ENCODE data around the gene GFOD1. TPM values are rescaled to one million over a fixed set of nuclear protein-coding genes. Genes with fewer than 3 reads are reported as not detected.

Gene GFOD1
- total RNA-seq, 1 donor from 2014 or later = 20.2 TPM

GRCh38 chr6:13406781-13407180, 80.6 kb downstream of the GFOD1 start:
- Histone ChIP-seq H3K36me3 (no peaks in the 10 kb centered on the region), H3K4me1 (peaks cover 64% of the 10 kb centered on the region), H3K27me3 (ENCODE audit: low read depth) (no peaks in the 10 kb centered on the region), H3K4me3 (no peak overlapping the region), H3K9me3 (no peaks in the 10 kb centered on the region), H3K27ac (peak overlapping the region; percentile 42)
- no peak for DNase-seq
- intact Hi-C loops (cut with DNase I) = no loop called here
- TF ChIP-seq, protein P1, sequence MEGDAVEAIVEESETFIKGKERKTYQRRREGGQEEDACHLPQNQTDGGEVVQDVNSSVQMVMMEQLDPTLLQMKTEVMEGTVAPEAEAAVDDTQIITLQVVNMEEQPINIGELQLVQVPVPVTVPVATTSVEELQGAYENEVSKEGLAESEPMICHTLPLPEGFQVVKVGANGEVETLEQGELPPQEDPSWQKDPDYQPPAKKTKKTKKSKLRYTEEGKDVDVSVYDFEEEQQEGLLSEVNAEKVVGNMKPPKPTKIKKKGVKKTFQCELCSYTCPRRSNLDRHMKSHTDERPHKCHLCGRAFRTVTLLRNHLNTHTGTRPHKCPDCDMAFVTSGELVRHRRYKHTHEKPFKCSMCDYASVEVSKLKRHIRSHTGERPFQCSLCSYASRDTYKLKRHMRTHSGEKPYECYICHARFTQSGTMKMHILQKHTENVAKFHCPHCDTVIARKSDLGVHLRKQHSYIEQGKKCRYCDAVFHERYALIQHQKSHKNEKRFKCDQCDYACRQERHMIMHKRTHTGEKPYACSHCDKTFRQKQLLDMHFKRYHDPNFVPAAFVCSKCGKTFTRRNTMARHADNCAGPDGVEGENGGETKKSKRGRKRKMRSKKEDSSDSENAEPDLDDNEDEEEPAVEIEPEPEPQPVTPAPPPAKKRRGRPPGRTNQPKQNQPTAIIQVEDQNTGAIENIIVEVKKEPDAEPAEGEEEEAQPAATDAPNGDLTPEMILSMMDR (IDR thresholded peaks at IDR 0.05) = no peak
- peak; percentile 47 to 58 for ATAC-seq

GRCh38 chr6:13405961-13406477, 81.4 kb downstream of the GFOD1 start:
- TF ChIP-seq, protein P1 (IDR thresholded peaks at IDR 0.05) = no peak
- Histone ChIP-seq H3K27me3 (ENCODE audit: low read depth) (no peaks in the 10 kb centered on the region), H3K9me3 (no peaks in the 10 kb centered on the region), H3K4me3 (no peak overlapping the region), H3K36me3 (no peaks in the 10 kb centered on the region), H3K4me1 (peaks cover 57% of the 10 kb centered on the region), H3K27ac (peak overlapping the region; percentile 37)
- DNase-seq (no peak), ATAC-seq (peak; percentile 46 to 56)
- intact Hi-C loops (cut with DNase I) = no loop called here

DNA sequence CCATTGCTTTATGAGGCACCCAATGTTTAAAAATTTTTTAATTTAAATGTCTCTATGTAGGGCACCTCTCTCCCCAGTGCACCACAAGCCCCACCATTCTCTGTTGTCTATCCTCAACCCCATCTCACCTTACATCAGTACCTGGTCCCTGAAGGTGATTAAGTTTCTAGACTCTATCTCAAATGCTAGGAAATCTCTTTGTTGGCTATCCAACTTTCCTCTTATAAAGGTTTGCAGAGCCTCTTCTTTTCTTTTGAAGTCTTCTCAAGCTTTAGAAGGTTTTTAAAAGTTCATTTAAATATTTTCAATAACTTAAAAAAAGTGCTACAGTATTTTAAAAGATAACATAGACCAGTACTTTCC, 82.5 kb downstream of the GFOD1 start:
- Histone ChIP-seq H3K27me3 (ENCODE audit: low read depth) (no peaks in the 10 kb centered on the region), H3K4me1 (peaks cover 52% of the 10 kb centered on the region), H3K27ac (peak overlapping the region; percentile 64), H3K4me3 (no peak overlapping the region), H3K36me3 (no peaks in the 10 kb centered on the region), H3K9me3 (no peaks in the 10 kb centered on the region)
- intact Hi-C loops (cut with DNase I) = no loop called here
- ATAC-seq = no peak
- TF ChIP-seq, protein P1 (IDR thresholded peaks at IDR 0.05) = no peak
- no peak for DNase-seq

GRCh38 chr6:13404228-13404891, 83.0 kb downstream of the GFOD1 start:
- peaks cover 52% of the 10 kb centered on the region for H3K4me1 ChIP-seq
- no peaks in the 10 kb centered on the region for H3K27me3 ChIP-seq (ENCODE audit: low read depth)
- peak; percentile 52 to 61 for ATAC-seq
- H3K4me3 ChIP-seq = no peak overlapping the region
- no peaks in the 10 kb centered on the region for H3K9me3 ChIP-seq
- intact Hi-C loops (cut with DNase I) = no loop called here
- no peak for DNase-seq
- no peaks in the 10 kb centered on the region for H3K36me3 ChIP-seq
- H3K27ac ChIP-seq = peak overlapping the region; percentile 64
- TF ChIP-seq, protein P1 (IDR thresholded peaks at IDR 0.05) = no peak

DNA sequence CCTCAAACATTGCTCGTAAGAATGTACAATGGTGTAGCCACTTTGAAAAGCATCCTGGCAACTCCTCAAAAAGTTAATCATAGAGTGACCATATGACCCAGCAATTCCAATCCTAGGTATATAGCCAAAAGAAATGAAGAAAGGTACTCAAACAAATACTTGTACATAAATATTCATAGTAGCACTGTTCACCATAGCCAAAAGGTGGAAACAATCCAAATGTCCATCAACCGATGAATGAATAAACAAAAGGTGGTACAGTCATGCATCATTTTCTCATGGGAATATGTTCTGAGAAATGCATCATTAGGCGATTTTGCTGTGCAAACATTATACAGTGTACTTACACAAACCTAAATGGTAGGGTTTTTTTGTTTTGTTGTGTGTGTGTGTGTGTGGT, 84.7 kb downstream of the GFOD1 start:
- ATAC-seq (no peak), DNase-seq (no peak)
- H3K36me3 ChIP-seq = no peaks in the 10 kb centered on the region
- H3K4me3 ChIP-seq = no peak overlapping the region
- H3K9me3 ChIP-seq = no peaks in the 10 kb centered on the region
- peaks cover 47% of the 10 kb centered on the region for H3K4me1 ChIP-seq
- H3K27me3 ChIP-seq (ENCODE audit: low read depth) = no peaks in the 10 kb centered on the region
- no peak overlapping the region for H3K27ac ChIP-seq
- intact Hi-C loops (cut with DNase I) = no loop called here
- TF ChIP-seq, protein P1 (IDR thresholded peaks at IDR 0.05) = no peak

Data from lower lobe of right lung (tissue), 2 donors.